ENCODE data around the gene DDX17. TPM values are rescaled to one million over a fixed set of nuclear protein-coding genes. Genes with fewer than 3 reads are reported as not detected.

Gene DDX17
- total RNA-seq = 742 TPM

GRCh38 chr22:38506118-38506962 is at the start of gene DDX17:
DDX17 (minus strand) TSS chr22:38506311.
- DNase-seq (ENCODE audit: low spot score) (peak; percentile 96), ATAC-seq (peak; percentile 96)
- intact Hi-C loops (cut with DNase I) = loop anchor here (5.0 kb wide), 1 partner anchor 61 kb away; no protein-coding TSS in a partner anchor

GRCh38 chr22:38554281-38554680 is 48.2 kb upstream of the DDX17 start:
- intact Hi-C loops (cut with DNase I) = no loop called here
- ATAC-seq (no peak), DNase-seq (ENCODE audit: low spot score) (no peak)

- intact Hi-C loops (cut with DNase I) = no loop called here
- DNase-seq (ENCODE audit: low spot score) = no peak
- peak; percentile 26 for ATAC-seq
Observed at GRCh38 chr22:38549101-38549894, 43.2 kb upstream of the DDX17 start.

- intact Hi-C loops (cut with DNase I) = no loop called here
- DNase-seq (ENCODE audit: low spot score) (no peak), ATAC-seq (no peak)
Observed at GRCh38 chr22:38540701-38541100, 34.6 kb upstream of the DDX17 start.

GRCh38 chr22:38531251-38531938 is 25.3 kb upstream of the DDX17 start:
- ATAC-seq = no peak
- intact Hi-C loops (cut with DNase I) = no loop called here
- no peak for DNase-seq (ENCODE audit: low spot score)

- DNase-seq (ENCODE audit: low spot score) (no peak), ATAC-seq (no peak)
- intact Hi-C loops (cut with DNase I) = no loop called here
Observed at GRCh38 chr22:38524429-38524828, 18.3 kb upstream of the DDX17 start.

GRCh38 chr22:38523479-38523878 is 17.4 kb upstream of the DDX17 start:
- intact Hi-C loops (cut with DNase I) = no loop called here
- DNase-seq (ENCODE audit: low spot score) (no peak), ATAC-seq (no peak)

GRCh38 chr22:38523029-38523428 is 16.9 kb upstream of the DDX17 start:
- intact Hi-C loops (cut with DNase I) = no loop called here
- no peak for ATAC-seq
- DNase-seq (ENCODE audit: low spot score) = no peak

- DNase-seq (ENCODE audit: low spot score) = no peak
- intact Hi-C loops (cut with DNase I) = no loop called here
- ATAC-seq = no peak
Observed at GRCh38 chr22:38519453-38520250, 13.5 kb upstream of the DDX17 start.

- intact Hi-C loops (cut with DNase I) = no loop called here
- DNase-seq (ENCODE audit: low spot score) (no peak), ATAC-seq (no peak)
Observed at GRCh38 chr22:38518620-38519019, 12.5 kb upstream of the DDX17 start.

GRCh38 chr22:38513063-38513462 is 7.0 kb upstream of the DDX17 start:
- intact Hi-C loops (cut with DNase I) = no loop called here
- DNase-seq (ENCODE audit: low spot score) = no peak
- ATAC-seq = no peak

- intact Hi-C loops (cut with DNase I) = no loop called here
- no peak for ATAC-seq
Observed at GRCh38 chr22:38510416-38510970, 4.4 kb upstream of the DDX17 start.

GRCh38 chr22:38505541-38506117 is 482 bp downstream of the DDX17 start:
- peak; percentile 76 for ATAC-seq
- DNase-seq (ENCODE audit: low spot score) = peak; percentile 87
- intact Hi-C loops (cut with DNase I) = loop anchor here (5.0 kb wide), 1 partner anchor 62 kb away; no protein-coding TSS in a partner anchor

More at GRCh38 chr22:38510416-38510970, 4.4 kb upstream of the DDX17 start:
- no peak for DNase-seq (ENCODE audit: low spot score)

GRCh38 chr22:38504731-38505540 is 1.2 kb downstream of the DDX17 start:
- ATAC-seq (no peak), DNase-seq (ENCODE audit: low spot score) (peak; percentile 69)
- intact Hi-C loops (cut with DNase I) = loop anchor here (5.0 kb wide), 1 partner anchor 62 kb away; no protein-coding TSS in a partner anchor

- no peak for ATAC-seq
- intact Hi-C loops (cut with DNase I) = no loop called here
- DNase-seq (ENCODE audit: low spot score) = no peak
Observed at GRCh38 chr22:38503021-38503420, 3.1 kb downstream of the DDX17 start.

- intact Hi-C loops (cut with DNase I) = no loop called here
- no peak for DNase-seq (ENCODE audit: low spot score)
- no peak for ATAC-seq
Observed at GRCh38 chr22:38501797-38502672, 4.1 kb downstream of the DDX17 start.

All from sciatic nerve (tissue), 2 donors.